Osteoblast (primary cell): ENCODE data around the gene AHDC1. TPM values are rescaled to one million over a fixed set of nuclear protein-coding genes. Genes with fewer than 3 reads are reported as not detected.
A peak's percentile ranks its signal among the peaks of the same experiment; 100 is the strongest.

Experiments
- DNase-seq: peaks from one replicate; pipeline ENCODE4 v3.0.0; 2011; ENCODE audit warnings: low spot score, mixed read lengths; ENCODE audit not compliant: insufficient read length; ENCODE audit errors: missing footprints
- H2AFZ ChIP-seq: 2 replicates; pipeline ENCODE4 v1.6.0; 2011; ENCODE audit warnings: mild to moderate bottlenecking, low read length
- H3K27ac ChIP-seq: 2 replicates; pipeline ENCODE4 v1.5.1; 2011; ENCODE audit warnings: mild to moderate bottlenecking, low read depth, low read length, moderate library complexity
- H3K27me3 ChIP-seq: 2 replicates; pipeline ENCODE4 v1.6.0; 2012; ENCODE audit warnings: mild to moderate bottlenecking, control low read depth, inconsistent platforms, low read length, moderate library complexity; ENCODE audit not compliant: insufficient read depth
- H3K36me3 ChIP-seq: 2 replicates; pipeline ENCODE4 v1.5.1; 2011; ENCODE audit warnings: mild to moderate bottlenecking, low read length, control low read depth, moderate library complexity; ENCODE audit not compliant: insufficient read depth
- H3K4me1 ChIP-seq: 2 replicates; pipeline ENCODE4 v1.5.1; 2011; ENCODE audit warnings: mild to moderate bottlenecking, low read length, control low read depth, moderate library complexity; ENCODE audit not compliant: insufficient read depth
- H3K4me2 ChIP-seq: 2 replicates; pipeline ENCODE4 v1.6.0; 2011; ENCODE audit warnings: mild to moderate bottlenecking, low read length; ENCODE audit not compliant: insufficient read depth
- H3K4me3 ChIP-seq: fragments of 200-600 bp; sonication (generic); 3 replicates; pipeline ENCODE4 v1.5.1; 2012; ENCODE audit warnings: mild to moderate bottlenecking, low read length, inconsistent platforms; ENCODE audit not compliant: insufficient read depth
- H3K79me2 ChIP-seq: 2 replicates; pipeline ENCODE4 v1.6.0; 2012; ENCODE audit warnings: mild to moderate bottlenecking, low read length, control low read depth, inconsistent platforms; ENCODE audit not compliant: insufficient read depth
- H3K9me3 ChIP-seq: 2 replicates; pipeline ENCODE4 v1.5.1; 2011; ENCODE audit warnings: low read depth, low read length, control low read depth
- H4K20me1 ChIP-seq: 2 replicates; pipeline ENCODE4 v1.6.0; 2012; ENCODE audit warnings: mild to moderate bottlenecking, low read length, control low read depth; ENCODE audit not compliant: insufficient read depth
- CTCF ChIP-seq: IDR thresholded peaks from 2 replicates; pipeline ENCODE4 v1.5.1; 2011; ENCODE audit warnings: mild to moderate bottlenecking, low read depth, low read length, moderate library complexity; ENCODE audit errors: extremely low read depth
- total RNA-seq: library from RNA; depleted of rRNA; stranded (reverse); fragments of >200 nt; gene quantifications from 2 replicates; pipeline ENCODE4 v1.2.3, GENCODE V29; 2012

Gene AHDC1
- total RNA-seq, 1 donor = 11.2 TPM

GRCh38 chr1:27567971-27568299 lies 36.0 kb downstream of the AHDC1 start:
- H3K9me3 ChIP-seq = no peaks in the 10 kb centered on the region
- H3K27ac ChIP-seq = no peak overlapping the region
- H3K4me1 ChIP-seq = peaks cover 29% of the 10 kb centered on the region
- peak overlapping the region; percentile 64 for H3K4me2 ChIP-seq
- H3K36me3 ChIP-seq = no peaks in the 10 kb centered on the region
- H3K79me2 ChIP-seq = peaks cover 88% of the 10 kb centered on the region
- no peaks in the 10 kb centered on the region for H3K27me3 ChIP-seq
- DNase-seq = no peak
- peak overlapping the region; percentile 58 for H3K4me3 ChIP-seq
- no peak for TF ChIP-seq CTCF
- no peak overlapping the region for H2AFZ ChIP-seq
- peaks cover 84% of the 10 kb centered on the region for H4K20me1 ChIP-seq

GRCh38 chr1:27567146-27567526 lies 36.8 kb downstream of the AHDC1 start:
- peaks cover 28% of the 10 kb centered on the region for H3K4me1 ChIP-seq

GRCh38 chr1:27566462-27567145 lies 37.3 kb downstream of the AHDC1 start:
- Histone ChIP-seq H3K36me3 (no peaks in the 10 kb centered on the region), H3K4me2 (no peak overlapping the region), H3K4me1 (peaks cover 33% of the 10 kb centered on the region), H4K20me1 (peaks cover 82% of the 10 kb centered on the region), H3K27me3 (no peaks in the 10 kb centered on the region), H3K9me3 (no peaks in the 10 kb centered on the region), H3K79me2 (peaks cover 87% of the 10 kb centered on the region), H2AFZ (no peak overlapping the region), H3K4me3 (no peak overlapping the region), H3K27ac (no peak overlapping the region)
- no peak for DNase-seq
- no peak for TF ChIP-seq CTCF

More at GRCh38 chr1:27567146-27567526, 36.8 kb downstream of the AHDC1 start:
- Histone ChIP-seq H3K79me2 (peaks cover 87% of the 10 kb centered on the region), H3K27ac (no peak overlapping the region), H3K36me3 (no peaks in the 10 kb centered on the region), H3K9me3 (no peaks in the 10 kb centered on the region), H3K27me3 (no peaks in the 10 kb centered on the region), H2AFZ (no peak overlapping the region), H3K4me2 (no peak overlapping the region), H4K20me1 (peaks cover 84% of the 10 kb centered on the region), H3K4me3 (no peak overlapping the region)
- no peak for TF ChIP-seq CTCF
- DNase-seq = no peak

- no peaks in the 10 kb centered on the region for H3K27me3 ChIP-seq
- no peak overlapping the region for H3K4me3 ChIP-seq
- no peak for TF ChIP-seq CTCF
- no peak overlapping the region for H2AFZ ChIP-seq
- no peaks in the 10 kb centered on the region for H3K9me3 ChIP-seq
- H3K36me3 ChIP-seq = no peaks in the 10 kb centered on the region
- no peak for DNase-seq
- H3K4me1 ChIP-seq = peaks cover 34% of the 10 kb centered on the region
- H3K27ac ChIP-seq = no peak overlapping the region
- H3K4me2 ChIP-seq = no peak overlapping the region
- peaks cover 79% of the 10 kb centered on the region for H4K20me1 ChIP-seq
- H3K79me2 ChIP-seq = peaks cover 86% of the 10 kb centered on the region
Observed at GRCh38 chr1:27564710-27565649, 39.0 kb downstream of the AHDC1 start.
